Stomach smooth muscle (tissue), 2 donors: ENCODE data around the gene CADM2.

Experiments
- H3K27ac ChIP-seq: one replicate; pipeline ENCODE4 v1.7.0; 2013; ENCODE audit warnings: mild to moderate bottlenecking, low read length, inconsistent platforms
- H3K27me3 ChIP-seq, 2 donors: one replicate each; pipeline ENCODE4 v1.7.0; 2013; ENCODE audit warnings: low read length in 2 of 2; ENCODE audit not compliant: insufficient read depth in 2 of 2, control insufficient read depth in 1 of 2
- H3K36me3 ChIP-seq, 2 donors: one replicate each; pipeline ENCODE4 v1.7.0; 2013; ENCODE audit warnings: low read length in 2 of 2; ENCODE audit not compliant: control insufficient read depth in 2 of 2, insufficient read depth in 2 of 2
- H3K4me1 ChIP-seq: one replicate; pipeline ENCODE4 v1.7.0; 2013; ENCODE audit warnings: low read length; ENCODE audit not compliant: control insufficient read depth, insufficient read depth
- H3K4me3 ChIP-seq, 2 donors: one replicate each; pipeline ENCODE4 v1.7.0; 2013; ENCODE audit warnings: low read length in 2 of 2
- H3K9ac ChIP-seq, 2 donors: one replicate each; pipeline ENCODE4 v1.7.0; 2013; ENCODE audit warnings: low read length in 2 of 2, mild to moderate bottlenecking in 1 of 2
- H3K9me3 ChIP-seq, 2 donors: one replicate each; pipeline ENCODE4 v1.7.0; 2013; ENCODE audit warnings: low read length in 2 of 2; ENCODE audit not compliant: control insufficient read depth in 2 of 2
- donor health status: healthy.
- donor health status: Pancreatic carcinoma.

The CADM2 gene

DNA sequence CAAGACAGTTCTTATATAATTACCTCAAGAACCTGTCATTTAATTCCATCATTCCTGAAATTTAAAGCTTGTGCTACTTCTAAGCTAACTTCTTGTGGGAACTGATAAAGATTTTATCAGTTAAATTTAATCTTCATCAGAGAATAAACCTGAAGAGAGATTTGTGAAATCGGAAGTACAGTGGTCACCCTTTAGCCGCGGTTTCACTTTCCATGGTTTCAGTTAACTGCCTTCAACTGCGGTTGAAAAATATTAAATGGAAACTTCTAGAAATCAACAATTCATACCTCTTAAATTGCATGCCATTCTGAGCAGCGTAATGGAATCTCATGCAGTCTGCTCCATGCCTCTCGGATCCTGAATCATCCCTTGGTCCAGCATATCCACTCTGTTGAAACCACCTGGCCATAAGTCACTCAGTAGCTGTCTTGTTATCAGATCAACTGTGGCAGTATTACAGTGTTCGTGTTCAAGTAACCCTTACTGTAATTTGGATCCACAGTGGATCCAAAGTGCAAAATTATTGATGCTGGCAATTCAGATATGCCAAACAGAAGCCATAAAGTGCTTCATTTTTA, 626.1 kb downstream of the CADM2 start:
- Histone ChIP-seq H3K4me3 (no peak overlapping the region), H3K9me3 (no peaks in the 10 kb centered on the region), H3K36me3 (no peaks in the 10 kb centered on the region), H3K27ac (no peak overlapping the region), H3K4me1 (no peaks in the 10 kb centered on the region), H3K27me3 (no peaks in the 10 kb centered on the region), H3K9ac (no peak overlapping the region)

- Histone ChIP-seq H3K9me3 (no peaks in the 10 kb centered on the region), H3K9ac (no peak overlapping the region), H3K36me3 (no peaks in the 10 kb centered on the region), H3K4me1 (no peaks in the 10 kb centered on the region), H3K27ac (no peak overlapping the region), H3K4me3 (no peak overlapping the region), H3K27me3 (no peaks in the 10 kb centered on the region)
Observed at GRCh38 chr3:85586018-85586417, 627.2 kb downstream of the CADM2 start.

DNA sequence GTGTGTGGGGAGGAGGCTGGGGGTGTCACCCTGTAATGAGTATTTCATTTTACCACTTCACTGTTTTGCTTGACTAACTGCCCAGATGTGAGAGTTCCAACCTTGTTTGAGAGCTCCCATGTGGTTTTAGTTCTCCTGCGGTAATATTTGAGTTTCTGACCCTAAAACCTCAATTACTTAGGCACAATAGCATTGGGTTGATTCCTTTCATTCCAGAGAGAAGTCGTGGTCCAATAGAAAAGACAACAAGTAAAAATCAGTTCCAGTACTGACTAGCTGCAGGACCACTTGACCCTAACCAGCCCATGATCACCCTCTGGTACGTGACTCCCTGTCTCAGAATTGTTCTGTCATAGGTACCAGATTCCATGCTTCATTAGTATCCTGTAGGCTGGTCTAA, 630.4 kb downstream of the CADM2 start:
- no peak overlapping the region for H3K27ac ChIP-seq
- no peak overlapping the region for H3K9ac ChIP-seq
- H3K4me3 ChIP-seq: no peak overlapping the region
- H3K27me3 ChIP-seq: no peaks in the 10 kb centered on the region
- no peaks in the 10 kb centered on the region for H3K4me1 ChIP-seq
- no peaks in the 10 kb centered on the region for H3K36me3 ChIP-seq
- no peaks in the 10 kb centered on the region for H3K9me3 ChIP-seq

DNA sequence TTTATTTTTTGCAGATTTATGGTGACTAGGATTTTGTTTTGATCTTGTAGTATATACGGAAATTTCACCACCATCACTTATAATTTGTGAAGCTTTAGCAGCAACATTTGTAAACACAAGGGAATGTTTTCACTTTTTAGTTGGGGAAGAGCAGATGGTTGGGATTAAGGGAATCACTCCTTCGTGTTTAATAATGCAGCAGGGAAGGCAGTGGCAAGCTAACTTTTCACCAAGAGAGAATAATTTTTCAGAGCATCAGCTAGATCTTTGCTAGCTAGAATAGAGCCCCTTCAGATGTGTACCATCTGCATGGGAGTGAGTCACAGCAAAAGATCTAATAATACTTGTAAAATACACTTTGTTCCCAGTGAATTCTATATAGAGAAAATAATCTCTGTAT, 632.7 kb downstream of the CADM2 start:
- Histone ChIP-seq H3K9ac (no peak overlapping the region), H3K27ac (no peak overlapping the region), H3K36me3 (no peaks in the 10 kb centered on the region), H3K27me3 (no peaks in the 10 kb centered on the region), H3K9me3 (no peaks in the 10 kb centered on the region), H3K4me1 (no peaks in the 10 kb centered on the region), H3K4me3 (no peak overlapping the region)

DNA sequence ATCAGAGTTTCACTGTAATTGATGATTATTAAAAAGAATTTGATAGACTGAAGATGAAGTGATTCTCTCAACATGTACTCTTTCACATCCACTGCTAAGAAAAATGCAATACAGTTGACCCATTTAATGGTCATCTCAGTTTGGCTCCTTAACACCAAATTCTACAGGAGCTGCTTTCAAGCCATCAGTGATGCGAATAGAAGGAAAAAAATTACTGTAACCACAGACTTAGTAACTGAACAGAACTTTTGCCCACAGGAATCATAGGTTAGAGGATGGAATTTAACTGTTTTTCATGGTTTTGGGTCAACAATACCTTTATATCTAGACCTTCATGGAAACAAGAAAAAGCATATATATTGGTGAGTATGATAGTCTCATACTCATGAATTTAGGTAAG, 633.5 kb downstream of the CADM2 start:
- H3K4me1 ChIP-seq: no peaks in the 10 kb centered on the region
- H3K27me3 ChIP-seq: no peaks in the 10 kb centered on the region
- H3K9me3 ChIP-seq: no peaks in the 10 kb centered on the region
- no peak overlapping the region for H3K27ac ChIP-seq
- no peak overlapping the region for H3K9ac ChIP-seq
- no peaks in the 10 kb centered on the region for H3K36me3 ChIP-seq
- no peak overlapping the region for H3K4me3 ChIP-seq

- H3K4me1 ChIP-seq: no peaks in the 10 kb centered on the region
- no peaks in the 10 kb centered on the region for H3K36me3 ChIP-seq
- H3K9ac ChIP-seq: no peak overlapping the region
- H3K27me3 ChIP-seq: no peaks in the 10 kb centered on the region
- H3K9me3 ChIP-seq: no peaks in the 10 kb centered on the region
- H3K4me3 ChIP-seq: no peak overlapping the region
- no peak overlapping the region for H3K27ac ChIP-seq
Observed at GRCh38 chr3:85594676-85595075, 635.9 kb downstream of the CADM2 start.

GRCh38 chr3:85603378-85603777, 644.6 kb downstream of the CADM2 start:
- Histone ChIP-seq H3K27me3 (no peaks in the 10 kb centered on the region), H3K36me3 (no peaks in the 10 kb centered on the region), H3K4me3 (no peak overlapping the region), H3K9me3 (no peaks in the 10 kb centered on the region), H3K9ac (no peak overlapping the region), H3K4me1 (no peaks in the 10 kb centered on the region), H3K27ac (no peak overlapping the region)

DNA sequence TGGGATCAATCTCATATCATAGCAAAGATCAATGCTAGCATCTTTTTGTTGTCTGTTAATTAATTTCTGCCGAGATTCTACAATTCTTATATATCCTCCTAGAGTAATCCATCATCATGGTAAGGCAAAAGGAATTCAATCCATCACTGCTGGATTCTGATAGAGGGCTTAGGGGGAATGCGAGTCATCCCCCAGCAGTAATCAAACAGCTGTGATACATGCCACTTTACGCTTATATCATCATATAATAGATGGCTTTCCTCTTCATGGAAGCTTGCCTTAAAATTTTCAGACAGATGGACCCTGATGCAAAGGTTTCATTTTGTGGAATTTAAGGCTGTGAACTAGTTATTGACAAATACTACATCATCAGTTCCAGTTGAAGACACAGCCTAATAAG, 645.9 kb downstream of the CADM2 start:
- H3K9ac ChIP-seq: no peak overlapping the region

GRCh38 chr3:85605066-85605465, 646.3 kb downstream of the CADM2 start:
- Histone ChIP-seq H3K4me3 (no peak overlapping the region), H3K36me3 (no peaks in the 10 kb centered on the region), H3K9ac (no peak overlapping the region), H3K9me3 (no peaks in the 10 kb centered on the region), H3K27ac (no peak overlapping the region), H3K27me3 (no peaks in the 10 kb centered on the region), H3K4me1 (no peaks in the 10 kb centered on the region)

More for the DNA sequence above, 645.9 kb downstream of the CADM2 start:
- Histone ChIP-seq H3K27me3 (no peaks in the 10 kb centered on the region), H3K4me3 (no peak overlapping the region), H3K9me3 (no peaks in the 10 kb centered on the region), H3K36me3 (no peaks in the 10 kb centered on the region), H3K27ac (no peak overlapping the region), H3K4me1 (no peaks in the 10 kb centered on the region)

- Histone ChIP-seq H3K27ac (no peak overlapping the region), H3K27me3 (no peaks in the 10 kb centered on the region), H3K9ac (no peak overlapping the region), H3K9me3 (no peaks in the 10 kb centered on the region), H3K4me3 (no peak overlapping the region), H3K36me3 (no peaks in the 10 kb centered on the region), H3K4me1 (no peaks in the 10 kb centered on the region)
Observed at GRCh38 chr3:85626662-85627061, 667.9 kb downstream of the CADM2 start.

GRCh38 chr3:85627932-85628331, 669.1 kb downstream of the CADM2 start:
- Histone ChIP-seq H3K27me3 (no peaks in the 10 kb centered on the region), H3K9me3 (no peaks in the 10 kb centered on the region), H3K4me1 (no peaks in the 10 kb centered on the region), H3K9ac (no peak overlapping the region), H3K36me3 (no peaks in the 10 kb centered on the region), H3K27ac (no peak overlapping the region), H3K4me3 (no peak overlapping the region)
